Measurements from ENCODE around the gene EIF4E2.

Gene EIF4E2

GRCh38 chr2:232604535-232604934 is 54.0 kb downstream of the EIF4E2 start:
- no peak for DNase-seq

GRCh38 chr2:232607011-232607410 is 56.5 kb downstream of the EIF4E2 start:
- no peak for DNase-seq

GRCh38 chr2:232609607-232610006 is 59.1 kb downstream of the EIF4E2 start:
- DNase-seq = no peak

GRCh38 chr2:232610081-232610480 is 59.6 kb downstream of the EIF4E2 start:
- no peak for DNase-seq

- no peak for DNase-seq
These were observed 60.6 kb downstream of the EIF4E2 start for GRCh38 chr2:232611061-232611460.

GRCh38 chr2:232611559-232612218 is 61.2 kb downstream of the EIF4E2 start:
- DNase-seq = peak; percentile 58

GRCh38 chr2:232613538-232614134 is 63.1 kb downstream of the EIF4E2 start:
- no peak for DNase-seq

- DNase-seq = no peak
These were observed 64.8 kb downstream of the EIF4E2 start for GRCh38 chr2:232615339-232615738.

All from effector CD4-positive, alpha-beta T cell (primary cell).